NCI-H2107 treated with DMSO at 0.1 percent for 48 hours (cell line): ENCODE measurements around the gene CCDC18.
"Not testable (repeated sequence)": the region's sequence is repeated elsewhere in the genome, so short reads cannot be mapped to it uniquely, and the experiment has no call there.

Source experiments
- DNase-seq: peaks from one replicate; lab custom pipeline; 2025; ENCODE audit not compliant: unreplicated experiment; lab: John Stamatoyannopoulos, UW

CCDC18 gene

DNA sequence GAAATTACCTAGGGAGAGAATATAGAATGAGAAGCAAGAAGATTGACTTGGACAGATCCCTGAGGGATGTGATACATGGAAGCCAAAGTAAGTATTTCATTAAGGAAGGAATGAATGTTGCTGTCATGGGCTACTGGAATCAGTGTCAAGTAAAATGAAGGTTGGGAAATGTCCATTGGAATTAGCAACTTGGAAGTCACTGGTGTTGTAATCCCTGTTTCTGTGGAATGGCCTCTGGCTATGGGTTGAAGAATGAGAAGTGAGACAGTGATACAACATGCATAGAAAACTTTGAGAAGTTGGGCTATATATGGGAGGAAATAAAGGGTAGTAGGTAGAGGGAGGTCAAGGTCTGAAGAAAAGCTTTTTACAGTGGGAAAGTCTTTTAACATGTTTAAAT is 54.7 kb downstream of the CCDC18 start:
- no peak for DNase-seq

DNA sequence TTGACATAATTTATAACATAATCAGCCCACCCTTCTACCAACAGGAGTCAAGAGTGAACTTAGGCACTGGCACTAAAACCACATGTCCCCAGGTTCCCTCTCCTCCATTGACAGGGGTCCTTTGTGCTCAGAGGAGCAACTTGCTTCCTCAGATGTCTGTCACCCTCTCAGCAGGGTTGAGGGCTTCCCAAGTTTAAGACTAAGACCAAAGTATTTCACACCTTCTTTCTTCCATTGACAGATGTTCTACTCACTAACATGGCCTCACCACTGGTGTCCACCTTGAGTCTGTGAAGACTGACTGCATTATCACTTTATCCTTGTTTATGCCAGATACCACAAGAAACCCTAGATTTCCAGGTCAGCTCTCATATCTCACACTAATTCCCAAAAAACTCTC is 56.5 kb downstream of the CCDC18 start:
- no peak for DNase-seq

DNA sequence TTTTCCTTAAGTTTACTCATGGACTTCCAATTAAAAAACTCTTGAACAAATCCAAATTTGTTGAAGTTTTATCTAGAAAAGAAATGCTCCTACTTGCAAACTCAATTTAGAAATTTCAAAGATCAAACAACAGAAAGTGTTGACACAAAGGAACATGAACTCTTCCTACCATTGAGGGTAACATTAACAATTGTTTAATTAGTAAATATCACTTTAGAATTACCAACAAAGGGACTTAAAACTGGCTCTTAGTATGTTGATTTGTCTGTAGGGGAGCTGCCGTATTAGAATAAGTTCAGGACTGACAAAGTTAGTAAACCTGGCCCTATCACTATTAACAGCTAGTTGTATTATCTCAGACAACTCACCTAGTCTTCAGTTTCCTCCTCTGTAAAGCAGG is 57.9 kb downstream of the CCDC18 start:
- DNase-seq = no peak

DNA sequence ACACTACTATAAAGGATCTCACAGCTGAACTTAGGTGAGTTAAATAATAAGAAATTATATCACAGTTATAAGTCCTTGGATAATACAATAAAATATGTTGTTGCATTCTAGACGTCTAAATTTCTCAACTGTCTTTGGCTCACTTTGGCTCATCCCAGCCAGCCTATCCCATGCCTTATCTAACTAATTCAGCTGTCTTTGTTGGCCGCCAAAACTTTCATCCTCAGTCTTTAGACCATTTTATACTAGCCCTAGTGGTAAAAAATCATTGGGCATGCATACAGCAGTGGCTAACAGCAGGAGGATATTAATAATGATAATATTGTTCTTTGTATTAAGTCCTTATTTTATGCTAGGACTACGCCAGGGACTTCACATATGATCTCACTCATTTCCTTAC is 59.3 kb downstream of the CCDC18 start:
- DNase-seq = no peak

DNA sequence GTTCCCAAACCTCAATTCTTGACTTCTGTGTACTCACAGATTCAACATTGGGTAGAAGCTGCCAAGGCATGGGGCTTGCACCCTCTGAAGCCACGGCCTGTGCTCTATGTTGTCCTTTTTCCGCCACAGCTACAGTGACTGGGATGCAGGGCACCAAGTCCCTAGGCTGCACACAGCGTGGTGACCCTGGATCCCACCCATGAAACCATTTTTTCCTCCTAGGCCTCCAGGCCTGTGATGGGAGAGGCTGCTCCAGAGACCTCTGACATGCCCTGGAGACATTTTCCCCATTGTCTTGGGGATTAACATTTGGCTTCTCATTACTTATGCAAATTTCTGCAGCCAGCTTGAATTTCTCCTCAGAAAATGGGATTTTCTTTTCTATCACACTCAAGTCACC is 62.7 kb downstream of the CCDC18 start:
- not testable (repeated sequence) for DNase-seq

DNA sequence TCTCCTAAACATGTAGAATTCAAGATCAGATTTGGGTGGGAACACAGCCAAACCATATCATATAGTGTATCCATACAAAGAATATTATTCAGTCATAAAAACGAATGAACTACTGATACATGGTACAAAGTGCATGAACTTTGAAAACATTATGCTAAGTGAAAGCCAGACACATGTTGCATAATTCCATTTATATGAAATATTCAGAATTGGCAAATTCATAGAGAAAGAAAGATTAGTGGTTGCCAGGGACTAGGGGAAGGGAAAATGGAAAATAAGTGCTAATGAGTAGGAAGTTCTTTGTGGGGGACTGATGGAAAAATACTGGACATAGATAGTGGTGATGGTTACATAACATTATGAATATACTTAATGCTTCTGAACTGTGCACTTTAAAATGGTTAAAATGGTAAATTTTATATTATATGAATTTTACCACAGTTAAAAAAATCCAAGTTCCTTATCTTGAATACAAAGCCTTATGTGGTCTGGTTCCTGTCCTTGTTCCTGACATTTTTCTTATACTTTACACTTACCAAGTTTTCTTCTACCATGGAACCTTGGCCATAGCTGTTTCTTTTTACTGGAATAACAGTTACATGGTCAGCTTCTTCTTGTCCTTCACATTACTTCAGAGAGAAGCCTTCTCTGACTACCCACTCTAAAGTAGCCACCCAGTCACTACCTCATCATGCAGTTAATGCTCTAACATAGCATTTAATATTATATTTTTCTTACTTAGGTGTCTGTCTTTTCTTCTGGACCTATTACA is 64.0 kb downstream of the CCDC18 start:
- no peak for DNase-seq

DNA sequence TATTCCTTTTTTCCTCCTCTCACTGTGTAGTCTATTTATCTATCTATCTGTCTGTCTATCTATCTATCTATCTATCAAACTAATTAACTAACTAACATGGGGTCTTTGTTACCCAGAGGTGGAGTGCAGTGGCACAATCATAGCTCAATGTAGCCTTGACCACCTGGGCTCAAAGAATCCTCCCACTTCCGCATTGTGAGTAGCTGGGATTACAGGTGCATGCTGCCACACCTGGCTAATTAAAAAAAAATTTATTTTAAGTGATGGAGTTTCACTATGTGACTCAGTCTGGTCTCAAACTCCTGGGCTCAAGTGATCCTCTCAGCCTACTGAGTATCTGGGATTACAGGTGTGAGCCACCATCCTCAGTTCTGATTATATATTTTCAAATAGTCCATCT is 71.4 kb downstream of the CCDC18 start:
- DNase-seq = no peak

DNA sequence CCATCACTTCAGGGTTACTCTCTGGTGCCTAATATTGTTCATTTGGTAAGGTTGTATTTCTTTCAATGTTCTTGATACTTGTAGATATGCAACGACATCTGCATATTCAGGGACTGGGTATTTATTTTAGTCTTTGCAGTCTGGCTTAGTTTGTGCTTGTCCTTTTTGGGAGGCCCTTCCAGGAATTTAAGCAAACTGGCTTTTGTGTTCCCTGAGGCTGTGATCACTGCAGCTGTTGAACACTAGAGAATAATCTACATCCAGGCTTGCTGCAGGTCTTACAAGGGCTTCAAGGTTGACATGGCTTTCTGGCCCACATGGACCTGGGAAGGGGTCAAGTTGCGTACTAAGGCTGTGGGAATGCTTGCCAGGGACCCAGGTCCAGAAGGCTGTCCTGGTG is 72.1 kb downstream of the CCDC18 start:
- no peak for DNase-seq

DNA sequence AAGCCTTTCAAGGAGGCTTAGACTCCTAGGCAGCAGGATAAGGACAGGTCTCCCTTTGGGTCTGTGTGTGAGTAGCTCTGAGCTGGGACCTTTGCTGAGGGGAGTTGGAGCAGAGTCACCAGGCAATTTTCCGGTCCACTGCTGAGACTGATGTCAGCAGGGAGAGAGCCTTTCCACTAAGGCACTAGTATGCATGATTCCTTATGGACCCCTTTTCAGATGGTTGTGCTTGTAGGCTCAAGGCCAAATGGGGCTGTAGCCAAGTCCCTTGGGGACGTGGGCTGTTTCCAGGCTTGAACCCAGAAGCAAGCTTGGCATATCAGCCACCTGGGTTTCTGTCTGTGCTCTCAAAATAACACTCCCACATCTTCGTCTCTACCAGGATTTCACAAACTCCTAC is 73.0 kb downstream of the CCDC18 start:
- no peak for DNase-seq

DNA sequence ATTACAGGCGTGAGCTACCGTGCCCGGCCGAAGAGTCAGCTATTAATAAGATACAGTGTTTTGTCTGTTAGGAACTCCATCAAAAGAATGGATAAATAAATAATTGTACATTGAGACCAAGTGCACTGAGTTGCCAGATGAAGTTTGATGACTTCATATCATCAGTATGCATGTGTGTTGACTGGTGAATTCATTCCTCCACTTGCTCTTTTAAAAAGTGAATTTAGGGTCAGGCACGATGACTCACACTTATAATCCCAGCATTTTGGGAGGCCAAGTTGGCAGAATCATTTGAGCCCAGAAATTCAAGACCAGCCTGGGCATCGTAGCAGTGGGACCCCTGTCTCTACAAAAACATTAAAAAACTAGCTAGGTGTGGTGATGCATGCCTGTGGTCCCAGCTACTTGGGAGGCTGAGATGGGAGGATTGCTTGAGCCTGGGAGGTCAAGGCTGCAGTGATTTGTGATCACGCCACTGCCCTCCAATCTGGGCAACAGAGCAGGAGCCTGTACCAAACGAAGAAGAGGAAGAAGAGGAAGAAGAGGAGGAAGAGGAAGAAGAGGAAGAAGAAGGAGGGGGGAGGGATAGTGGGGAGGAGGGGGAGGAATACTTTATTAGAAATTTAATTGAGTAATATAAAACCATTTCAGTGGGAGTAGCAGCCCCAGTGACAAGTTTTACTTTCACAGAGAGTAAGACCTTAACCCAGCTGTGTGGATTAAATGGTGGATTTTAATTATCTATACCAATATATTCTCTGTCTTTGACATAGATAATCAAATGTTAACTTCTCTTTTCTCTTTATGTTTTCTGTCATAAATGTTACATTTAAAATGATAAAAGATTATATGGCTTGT is 74.9 kb downstream of the CCDC18 start:
- DNase-seq = no peak

DNA sequence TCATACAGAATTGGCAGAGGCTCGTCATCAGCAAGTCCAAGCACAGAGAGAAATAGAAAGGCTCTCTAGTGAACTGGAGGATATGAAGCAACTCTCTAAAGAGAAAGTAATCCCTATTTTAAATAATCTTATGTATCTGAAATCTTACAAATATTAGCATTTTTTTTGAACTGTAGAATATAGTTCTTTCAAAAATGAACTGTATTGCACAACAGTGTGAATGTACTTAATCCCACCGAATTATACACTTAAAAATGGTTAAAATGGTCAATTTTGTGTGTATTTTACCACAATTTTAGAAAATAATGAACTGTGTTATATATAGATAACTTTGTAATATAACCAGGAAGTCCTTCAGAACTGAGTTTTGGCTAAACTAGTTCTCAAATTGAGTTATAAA is 75.9 kb downstream of the CCDC18 start:
- DNase-seq = no peak

DNA sequence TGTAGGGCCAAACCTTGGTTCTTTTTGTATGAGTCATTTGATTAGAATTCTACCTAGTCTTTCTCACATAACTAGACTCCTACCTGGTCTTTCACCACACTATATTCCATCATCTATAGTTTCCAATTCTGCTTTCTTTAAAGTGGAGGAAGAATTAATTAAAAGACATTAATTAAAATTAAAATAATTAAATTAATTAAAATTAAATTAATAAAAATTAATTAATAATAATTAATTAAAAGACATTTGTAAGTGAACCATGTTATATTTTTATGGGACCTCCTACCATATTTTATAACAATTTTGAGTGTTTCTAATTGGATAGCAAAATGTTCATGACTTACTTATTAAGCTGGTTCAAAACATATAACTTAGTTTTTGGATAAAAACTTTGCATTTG is 77.4 kb downstream of the CCDC18 start:
- no peak for DNase-seq

DNA sequence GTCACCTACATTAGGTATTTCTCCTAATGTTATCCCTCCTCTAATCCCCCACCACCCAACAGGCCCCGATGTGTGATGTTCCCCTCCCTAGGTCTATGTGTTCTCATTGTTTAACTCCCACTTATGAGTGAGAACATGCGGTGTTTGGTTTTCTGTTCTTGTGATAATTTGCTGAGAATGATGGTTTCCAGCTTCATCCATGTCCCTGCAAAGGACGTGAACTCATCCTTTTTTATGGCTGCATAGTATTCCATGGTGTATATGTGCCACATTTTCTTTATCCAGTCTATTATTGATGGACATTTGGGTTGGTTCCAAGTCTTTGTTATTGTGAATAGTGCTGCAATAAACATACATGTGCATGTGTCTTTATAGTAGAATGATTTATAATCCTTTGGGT is 80.2 kb downstream of the CCDC18 start:
- not testable (repeated sequence) for DNase-seq

DNA sequence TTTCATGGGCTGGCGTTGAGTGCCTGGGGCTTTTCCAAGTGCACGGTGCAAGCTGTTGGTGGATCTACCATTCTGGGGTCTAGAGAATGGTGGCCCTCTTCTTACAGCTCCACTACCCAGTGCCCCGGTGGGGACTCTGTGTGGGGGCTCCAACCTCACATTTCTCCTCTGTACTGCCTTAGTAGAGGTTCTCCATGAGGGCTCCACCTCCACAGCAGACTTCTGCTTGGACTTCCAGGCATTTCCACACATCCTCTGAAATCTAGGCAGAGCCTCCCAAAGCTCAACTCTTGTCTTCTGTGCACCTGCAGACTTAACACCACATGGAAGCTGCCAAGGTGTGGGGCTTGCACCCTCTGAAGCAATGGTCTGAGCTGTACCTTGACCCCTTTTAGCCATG is 82.1 kb downstream of the CCDC18 start:
- no peak for DNase-seq

DNA sequence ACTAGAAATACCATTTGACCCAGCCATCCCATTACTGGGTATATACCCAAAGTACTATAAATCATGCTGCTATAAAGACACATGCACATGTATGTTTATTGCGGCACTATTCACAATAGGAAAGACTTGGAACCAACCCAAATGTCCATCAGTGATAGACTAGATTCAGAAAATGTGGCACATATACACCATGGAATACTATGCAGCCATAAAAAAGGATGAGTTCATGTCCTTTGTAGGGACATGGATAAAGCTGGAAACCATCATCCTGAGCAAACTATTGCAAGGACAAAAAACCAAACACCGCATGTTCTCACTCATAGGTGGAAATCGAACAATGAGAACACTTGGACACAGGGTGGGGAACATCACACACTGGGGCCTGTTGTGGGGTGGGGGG is 88.4 kb downstream of the CCDC18 start:
- DNase-seq = not testable (repeated sequence)

DNA sequence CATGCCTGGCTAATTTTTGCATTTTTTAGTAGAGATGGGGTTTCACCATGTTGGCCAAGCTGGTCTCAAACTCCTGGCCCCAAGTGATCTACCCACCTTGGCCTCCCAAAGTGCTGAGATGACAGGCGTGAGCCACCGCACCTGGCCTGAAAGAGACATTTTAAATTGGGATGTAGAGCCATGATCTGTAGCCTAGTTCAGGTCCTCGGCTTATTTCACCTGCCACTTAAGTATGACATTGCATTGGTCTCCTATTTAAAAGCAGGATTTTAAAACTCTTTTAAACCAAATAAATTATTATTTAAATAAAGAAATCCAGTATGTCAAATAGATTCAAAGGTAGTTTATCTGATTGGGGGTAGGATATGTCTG is 94.7 kb downstream of the CCDC18 start:
- not testable (repeated sequence) for DNase-seq

DNA sequence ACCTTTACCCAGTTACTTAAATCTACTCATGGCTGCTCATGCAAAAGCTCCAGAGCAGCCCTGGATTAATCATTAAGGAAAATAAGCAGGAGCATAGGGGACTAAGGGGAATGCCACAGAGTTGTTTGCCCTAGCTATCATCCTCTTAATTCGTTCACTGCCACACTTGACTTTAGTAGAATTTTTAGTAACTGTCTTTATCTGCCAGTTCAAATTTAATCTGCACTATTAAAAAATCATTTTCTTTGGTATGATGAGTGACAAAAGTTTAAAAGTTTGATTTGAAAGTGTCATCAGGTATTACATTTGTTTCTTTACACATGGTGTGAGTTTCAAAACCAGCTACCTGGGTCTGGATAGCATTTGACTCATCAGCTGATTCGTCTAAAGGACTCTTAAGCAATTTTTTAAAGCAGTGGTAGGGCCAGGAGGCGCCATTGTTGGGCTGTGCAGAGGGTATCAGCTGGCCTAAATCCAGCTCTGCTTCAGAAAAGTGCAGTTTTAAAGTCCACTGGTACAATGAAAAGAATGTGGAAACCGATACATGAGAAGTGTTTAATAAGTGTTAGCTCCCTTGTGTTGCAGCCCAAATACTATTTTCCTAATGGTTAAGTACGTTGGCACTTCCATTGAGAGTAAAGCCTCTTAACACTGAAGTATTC is 95.2 kb downstream of the CCDC18 start:
- DNase-seq = peak; percentile 43

DNA sequence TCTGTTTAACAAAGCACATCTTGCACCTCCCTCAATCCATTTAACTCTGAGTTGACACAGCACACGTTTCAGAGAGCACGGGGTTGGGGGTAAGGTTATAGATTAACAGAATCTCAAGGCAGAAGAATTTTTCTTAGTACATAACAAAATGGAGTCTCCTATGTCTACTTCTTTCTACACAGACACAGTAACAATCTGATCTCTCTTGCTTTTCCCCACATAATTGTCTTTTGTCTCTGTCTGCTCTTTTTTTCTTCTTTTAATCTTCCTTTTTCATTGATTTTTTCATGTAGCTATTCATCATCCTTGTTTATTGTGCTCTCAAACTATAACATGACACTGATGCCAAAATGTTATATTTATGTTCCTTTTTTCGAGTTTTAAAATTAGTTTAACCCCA is 97.0 kb downstream of the CCDC18 start:
- DNase-seq = not testable (repeated sequence)

DNA sequence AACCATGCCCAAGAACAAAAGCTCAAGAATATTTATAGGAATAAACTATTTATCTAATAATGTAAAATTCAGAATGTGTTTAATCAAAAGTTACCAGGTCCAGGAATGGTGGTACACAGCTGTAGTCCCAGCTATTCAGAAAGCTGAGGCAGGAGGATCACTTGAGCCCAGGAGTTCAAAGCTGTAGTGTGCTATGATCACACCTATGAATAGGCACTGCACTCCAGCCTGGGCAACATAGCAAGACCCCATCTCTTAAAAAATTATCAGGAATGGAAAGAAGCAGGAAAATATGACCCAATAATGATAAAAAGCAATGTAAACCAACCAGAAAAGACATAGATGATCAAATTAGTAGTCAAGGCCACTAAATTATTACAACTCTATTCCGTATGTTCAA is 103.0 kb downstream of the CCDC18 start:
- DNase-seq = no peak

DNA sequence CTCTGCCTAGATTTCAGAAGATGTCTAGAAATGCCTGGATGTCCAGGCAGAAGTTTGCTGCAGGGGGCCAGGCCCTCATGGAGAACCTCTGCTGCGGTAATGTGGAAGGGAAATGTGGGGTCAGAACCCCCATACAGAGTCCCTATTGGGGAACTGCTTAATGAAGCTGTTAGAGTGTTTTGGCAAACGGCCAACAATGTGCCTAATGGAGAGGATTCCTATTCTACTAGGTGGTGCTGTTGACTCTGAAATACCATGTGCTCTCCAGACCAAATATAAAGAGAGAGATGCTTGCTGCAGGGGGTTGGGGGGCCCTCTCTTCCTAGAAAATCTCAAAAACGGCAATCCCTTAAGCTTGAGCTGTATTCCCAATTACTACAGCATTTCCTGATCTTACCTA is 108.0 kb downstream of the CCDC18 start:
- DNase-seq = no peak

DNA sequence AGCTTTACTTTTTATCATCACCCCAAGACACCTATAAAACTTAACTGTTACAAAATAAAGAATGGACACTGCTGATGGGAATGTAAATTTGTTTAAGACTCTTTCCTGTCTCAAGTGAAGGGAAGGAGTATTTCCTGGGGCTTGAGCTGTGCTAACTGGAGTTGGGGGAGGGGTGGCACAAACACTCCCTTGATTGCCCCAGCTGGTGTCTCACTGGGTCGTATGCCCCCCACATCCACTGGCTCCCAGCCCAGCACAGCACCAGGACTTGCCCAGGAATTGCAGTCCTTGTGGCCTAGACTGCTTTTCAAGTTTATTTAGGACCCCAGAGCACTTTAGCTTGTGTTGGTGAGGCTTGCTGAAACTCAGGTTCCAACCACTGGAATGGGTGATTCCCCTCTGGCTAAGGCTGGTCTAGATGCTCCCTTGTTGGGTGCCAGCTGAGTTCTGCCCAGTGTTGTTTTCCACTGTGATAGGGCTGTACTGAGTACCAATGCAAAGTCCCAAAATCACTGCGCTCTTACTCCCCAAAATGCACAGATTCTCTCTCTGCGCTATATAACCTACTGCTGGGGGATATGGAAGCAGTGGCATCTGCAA is 116.1 kb downstream of the CCDC18 start:
- no peak for DNase-seq

DNA sequence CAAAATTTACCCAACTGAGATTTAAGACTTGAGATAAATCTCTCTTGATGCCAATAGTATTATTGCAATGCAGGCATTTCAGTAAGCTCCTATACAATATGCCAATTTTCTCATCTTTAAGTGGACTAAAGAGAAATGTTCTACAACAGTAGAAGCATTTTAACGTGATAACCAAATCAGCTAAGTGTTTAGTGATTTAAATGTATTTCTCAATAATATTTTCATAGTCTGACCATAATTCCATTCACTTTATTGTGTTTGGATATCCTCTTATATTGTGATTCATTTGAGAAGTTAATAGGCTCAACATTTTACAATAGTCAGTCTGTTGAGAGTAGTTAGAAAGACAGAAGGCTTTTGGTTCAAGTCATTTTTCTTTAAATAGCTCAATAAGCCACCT is 120.6 kb downstream of the CCDC18 start:
- no peak for DNase-seq
